H1 (cell line): ENCODE results near the gene TFDP1. TPM values are rescaled to one million over a fixed set of nuclear protein-coding genes. Genes with fewer than 3 reads are reported as not detected.

Experiments
- CTCF ChIA-PET: fragments of 300-600 bp; sonication (Branson Sonifier 250); formaldehyde crosslinking; loops from one replicate; lab custom pipeline; 2021; ENCODE audit not compliant: partially characterized antibody; lab: Charles Lee
- POLR2A ChIA-PET: fragments of 300-600 bp; sonication (Branson Sonifier 250); formaldehyde crosslinking; loops from one replicate; lab custom pipeline; 2021; ENCODE audit warnings: inconsistent platforms; ENCODE audit not compliant: partially characterized antibody; lab: Charles Lee
- DNase-seq, 2 experiments: peaks; one replicate each; pipeline versions ENCODE4 v3.0.0 to v3.0.0-alpha.2; 2010 to 2022; ENCODE audit warnings: low spot score in 2 of 2, low read depth in 1 of 2, mixed read lengths in 1 of 2
- FAIRE-seq: peaks from 2 replicates; lab custom pipeline; 2011; peaks lifted over from hg19 to GRCh38; lab: Jason Lieb, UNC
- H2AFZ ChIP-seq: 2 replicates; pipeline ENCODE4 v1.8.1; 2012; ENCODE audit warnings: low read length, inconsistent platforms
- H2AK5ac ChIP-seq: 2 replicates; pipeline ENCODE4 v1.6.1; 2013; ENCODE audit warnings: low read depth, low read length
- H2BK120ac ChIP-seq: replicated peaks from 2 replicates; pipeline ENCODE3; 2013; ENCODE audit warnings: low read depth, low read length, inconsistent platforms
- H2BK12ac ChIP-seq: 2 replicates; pipeline ENCODE4 v1.6.1; 2013; ENCODE audit warnings: low read depth, low read length
- H2BK15ac ChIP-seq: 2 replicates; pipeline ENCODE4 v1.6.1; 2013; ENCODE audit warnings: low read length
- H2BK20ac ChIP-seq: 2 replicates; pipeline ENCODE4 v1.6.1; 2013; ENCODE audit warnings: low read length
- H2BK5ac ChIP-seq: 2 replicates; pipeline ENCODE4 v1.6.1; 2013; ENCODE audit warnings: low read depth, low read length
- H3K14ac ChIP-seq: 2 replicates; pipeline ENCODE4 v1.6.1; 2013; ENCODE audit warnings: inconsistent platforms; ENCODE audit not compliant: insufficient read length
- H3K18ac ChIP-seq: 2 replicates; pipeline ENCODE4 v1.6.1; 2013; ENCODE audit warnings: low read length; ENCODE audit errors: extremely low read depth
- H3K23ac ChIP-seq: 2 replicates; pipeline ENCODE4 v1.6.1; 2013; ENCODE audit warnings: inconsistent platforms; ENCODE audit not compliant: insufficient read length
- H3K23me2 ChIP-seq: 2 replicates; pipeline ENCODE4 v1.6.1; 2013; ENCODE audit warnings: low read depth, low read length
- H3K27ac ChIP-seq: 2 replicates; pipeline ENCODE4 v1.6.1; 2011; ENCODE audit warnings: low read depth, low read length, inconsistent platforms
- H3K27me3 ChIP-seq, 4 experiments: replicated peaks in 1 of 4; 1 replicate in 1 of 4; 2 replicates in 3 of 4; pipeline versions ENCODE4 v1.6.1 to v1.8.1; 2011 to 2013; ENCODE audit warnings: low read length in 3 of 4, mild to moderate bottlenecking in 3 of 4, inconsistent platforms in 2 of 4, mixed read lengths in 2 of 4, moderate library complexity in 1 of 4; ENCODE audit not compliant: control insufficient read depth in 3 of 4, insufficient read depth in 3 of 4; ENCODE audit errors: extremely low read depth in 1 of 4
- H3K36me3 ChIP-seq, 4 experiments: 2 replicates each; pipeline versions ENCODE4 v1.6.1 to v1.8.1; 2011 to 2013; ENCODE audit warnings: mild to moderate bottlenecking in 4 of 4, low read length in 3 of 4, moderate library complexity in 2 of 4, control low read depth in 1 of 4, inconsistent platforms in 1 of 4; ENCODE audit not compliant: insufficient read depth in 4 of 4, control insufficient read depth in 2 of 4
- H3K4ac ChIP-seq: replicated peaks from 2 replicates; pipeline ENCODE3; 2013; ENCODE audit warnings: low read length, low read depth, mixed read lengths, inconsistent platforms; ENCODE audit not compliant: insufficient read length
- H3K4me1 ChIP-seq, 4 experiments: replicated peaks in 1 of 4; 1 replicate in 1 of 4; 2 replicates in 3 of 4; pipeline versions ENCODE4 v1.6.1 to v1.8.1; 2011 to 2013; ENCODE audit warnings: low read length in 3 of 4, inconsistent platforms in 2 of 4, mixed read lengths in 1 of 4; ENCODE audit not compliant: insufficient read depth in 4 of 4, control insufficient read depth in 3 of 4
- H3K4me2 ChIP-seq, 2 experiments: 2 replicates each; pipeline versions ENCODE4 v1.6.1 to v1.8.1; 2011 to 2013; ENCODE audit warnings: low read depth in 2 of 2, low read length in 2 of 2, control low read depth in 1 of 2, inconsistent platforms in 1 of 2, mild to moderate bottlenecking in 1 of 2; ENCODE audit not compliant: insufficient read depth in 1 of 2
- H3K4me3 ChIP-seq, 4 experiments: fragments of 200-600, 300-600 bp in 1 of 4; sonication (generic), shearing (Covaris generic), sonication (Bioruptor Twin) in 1 of 4; 2 replicates each; pipeline versions ENCODE4 v1.5.1 to v1.8.1; 2011 to 2016; ENCODE audit warnings: low read length in 4 of 4, low read depth in 3 of 4, control low read depth in 2 of 4, inconsistent platforms in 2 of 4, mild to moderate bottlenecking in 2 of 4, mixed read lengths in 1 of 4, moderate library complexity in 1 of 4; ENCODE audit not compliant: insufficient read depth in 2 of 4; ENCODE audit errors: extremely low read depth in 1 of 4
- H3K56ac ChIP-seq: replicated peaks from 2 replicates; pipeline ENCODE3; 2013; ENCODE audit warnings: low read depth, mild to moderate bottlenecking, mixed read lengths, low read length, inconsistent platforms; ENCODE audit not compliant: insufficient read length
- H3K79me1 ChIP-seq: 2 replicates; pipeline ENCODE4 v1.6.1; 2013; ENCODE audit warnings: low read depth, low read length, control low read depth
- H3K79me2 ChIP-seq, 2 experiments: 2 replicates each; pipeline versions ENCODE4 v1.6.1 to v1.8.1; 2012 to 2013; ENCODE audit warnings: low read length in 2 of 2, mild to moderate bottlenecking in 2 of 2, inconsistent platforms in 1 of 2; ENCODE audit not compliant: insufficient read depth in 2 of 2, control insufficient read depth in 1 of 2
- H3K9ac ChIP-seq, 4 experiments: replicated peaks in 1 of 4; 1 replicate in 1 of 4; 2 replicates in 3 of 4; pipeline versions ENCODE4 v1.6.1 to v1.8.1; 2011 to 2013; ENCODE audit warnings: low read depth in 3 of 4, low read length in 3 of 4, control low read depth in 2 of 4, mild to moderate bottlenecking in 2 of 4, moderate library complexity in 2 of 4, inconsistent platforms in 1 of 4; ENCODE audit errors: extremely low read depth in 1 of 4
- H3K9me3 ChIP-seq, 2 experiments: 2 replicates each; pipeline versions ENCODE4 v1.6.1 to v1.8.1; 2012 to 2013; ENCODE audit warnings: mild to moderate bottlenecking in 2 of 2, moderate library complexity in 2 of 2, control low read depth in 1 of 2, inconsistent platforms in 1 of 2, low read depth in 1 of 2, low read length in 1 of 2, mixed read lengths in 1 of 2; ENCODE audit not compliant: insufficient read depth in 2 of 2
- H4K20me1 ChIP-seq, 2 experiments: replicated peaks in 1 of 2; 2 replicates each; pipeline versions ENCODE3 to v1.8.1; 2011 to 2013; ENCODE audit warnings: inconsistent platforms in 2 of 2, low read length in 2 of 2, mild to moderate bottlenecking in 1 of 2; ENCODE audit not compliant: insufficient read depth in 2 of 2, control insufficient read depth in 1 of 2
- H4K5ac ChIP-seq: 2 replicates; pipeline ENCODE4 v1.6.1; 2013; ENCODE audit warnings: low read length, low read depth, mixed read lengths, inconsistent platforms; ENCODE audit not compliant: insufficient read length
- H4K8ac ChIP-seq: 2 replicates; pipeline ENCODE4 v1.8.0; 2013; ENCODE audit warnings: mild to moderate bottlenecking, moderate library complexity, low read length, inconsistent platforms; ENCODE audit not compliant: insufficient read depth; ENCODE audit errors: extremely low read depth
- H4K91ac ChIP-seq: replicated peaks from 2 replicates; pipeline ENCODE3; 2013; ENCODE audit warnings: low read length, mixed read lengths, inconsistent platforms; ENCODE audit not compliant: insufficient read length
- CEBPB ChIP-seq: IDR thresholded peaks from 2 replicates; pipeline ENCODE4 v1.6.1; 2012; ENCODE audit warnings: low read depth, low read length
- KDM4A ChIP-seq: IDR thresholded peaks from one replicate; pipeline ENCODE4 v1.7.1; 2012; ENCODE audit warnings: low read depth, mild to moderate bottlenecking, moderate library complexity, low read length, inconsistent platforms; ENCODE audit not compliant: severe bottlenecking
- WGBS, 2 experiments: shearing (Covaris generic) in 1 of 2; methylation state at CpG; one replicate each; pipeline versions ENCODE4 v1.1.6 to v1.1.7; 2013 to 2015; ENCODE audit warnings: low lambda C conversion rate in 2 of 2, mixed read lengths in 2 of 2, inconsistent platforms in 1 of 2, low coverage in 1 of 2, missing lambda C conversion rate in 1 of 2; ENCODE audit not compliant: insufficient replicate concordance in 2 of 2, insufficient coverage in 1 of 2, insufficient read length in 1 of 2; ENCODE audit errors: extremely low coverage in 1 of 2, missing lambda C conversion rate in 1 of 2; 5-methylcytosine and 5-hydroxymethylcytosine counted together
- polyA plus RNA-seq, 7 experiments: library from polyadenylated mRNA; depleted of rRNA in 3 of 7; stranded (reverse) in 5 of 7; unstranded in 2 of 7; fragments of >200 nt in 5 of 7; fragments of 200-250 nt in 2 of 7; gene quantifications; 1 replicate in 5 of 7; 2 replicates in 1 of 7; 4 replicates in 1 of 7; pipeline versions ENCODE4 v1.2.1 to v1.2.3, GENCODE V29; 2011 to 2013; ENCODE audit warnings: missing spikeins in 2 of 7, mixed read lengths in 2 of 7
- total RNA-seq: library from RNA; stranded (reverse); fragmentation: NEBNext Ultra II Directional; extraction: Animal tissue kit (Norgen Biotek cat#: 25700); gene quantifications from 2 replicates; pipeline ENCODE4 v1.2.1, GENCODE V29; 2021

TFDP1 gene
- total and polyA plus RNA-seq, 2 of the 8 experiments (the other 6 are each of a cell fraction or from before 2014, with no cell fraction given), result 43.6 to 81.9 TPM

- H3K4ac ChIP-seq, result no peak overlapping the region
- no peak overlapping the region for H3K14ac ChIP-seq
- peaks cover 10% of the 10 kb centered on the region for H3K79me1 ChIP-seq
- no peaks in the 10 kb centered on the region; a peak in 1 of 7 replicates for H3K27me3 ChIP-seq
- H3K27ac ChIP-seq, result no peak overlapping the region
- H2BK12ac ChIP-seq, result no peak overlapping the region
- POLR2A ChIA-PET, result interaction anchor here (1.3 kb wide), 1 partner anchor 14 kb away, joined by 3 read pairs; no protein-coding TSS in a partner anchor
- FAIRE-seq, result no peak
- peaks cover 0 to 9% (median 3%) of the 10 kb centered on the region in 4 experiments; a peak in 6 of 8 replicates for H3K36me3 ChIP-seq
- H4K20me1 ChIP-seq, result peaks cover 3 to 8% of the 10 kb centered on the region in 2 experiments
- peaks cover 0 to 13% of the 10 kb centered on the region in 2 experiments; a peak in 1 of 4 replicates for H3K79me2 ChIP-seq
- H3K9me3 ChIP-seq, result no peaks in the 10 kb centered on the region
- H3K9ac ChIP-seq, result no peak overlapping the region
- WGBS, 2 experiments, result 91% methylated on average over 15 of the region's 15 CpGs; no CpG with 5 or more reads in 1 of the 2 experiments
- CTCF ChIA-PET, result interaction anchor here (1.8 to 2.3 kb wide), 2 partner anchors 22 to 45 kb away, joined by 5 to 8 read pairs; no protein-coding TSS in a partner anchor
- no peak overlapping the region for H3K4me2 ChIP-seq
- TF ChIP-seq CEBPB (peak; percentile 17; the same call in 1 of the 2 replicates), KDM4A (no peak)
- TF ChIP-seq, all 59 proteins: peak for 1
- Histone ChIP-seq H4K91ac (no peak overlapping the region), H4K8ac (no peak overlapping the region), H2AFZ (no peak overlapping the region), H2BK15ac (no peak overlapping the region), H3K18ac (no peak overlapping the region), H2BK120ac (no peak overlapping the region), H2AK5ac (no peak overlapping the region), H4K5ac (no peak overlapping the region), H3K56ac (no peak overlapping the region), H3K23me2 (no peaks in the 10 kb centered on the region), H3K23ac (no peak overlapping the region), H3K4me3 (no peak overlapping the region), H2BK5ac (no peak overlapping the region), H3K4me1 (peaks cover 0 to 4% (median 0%) of the 10 kb centered on the region in 4 experiments; a peak in 2 of 7 replicates), H2BK20ac (no peak overlapping the region)
- DNase-seq, result no peak
Observed at GRCh38 chr13:113539822-113540221, 44.7 kb upstream of the TFDP1 start.
